ENCODE results near the gene NEK4.

NEK4 gene

GRCh38 chr3:52790337-52790736 is 19.6 kb upstream of the NEK4 start:
- no peak overlapping the region for H3K4me3 ChIP-seq (ENCODE audit: low read depth, low read length)
- DNase-seq (ENCODE audit: low read depth), result no peak
- TF ChIP-seq, protein P1, sequence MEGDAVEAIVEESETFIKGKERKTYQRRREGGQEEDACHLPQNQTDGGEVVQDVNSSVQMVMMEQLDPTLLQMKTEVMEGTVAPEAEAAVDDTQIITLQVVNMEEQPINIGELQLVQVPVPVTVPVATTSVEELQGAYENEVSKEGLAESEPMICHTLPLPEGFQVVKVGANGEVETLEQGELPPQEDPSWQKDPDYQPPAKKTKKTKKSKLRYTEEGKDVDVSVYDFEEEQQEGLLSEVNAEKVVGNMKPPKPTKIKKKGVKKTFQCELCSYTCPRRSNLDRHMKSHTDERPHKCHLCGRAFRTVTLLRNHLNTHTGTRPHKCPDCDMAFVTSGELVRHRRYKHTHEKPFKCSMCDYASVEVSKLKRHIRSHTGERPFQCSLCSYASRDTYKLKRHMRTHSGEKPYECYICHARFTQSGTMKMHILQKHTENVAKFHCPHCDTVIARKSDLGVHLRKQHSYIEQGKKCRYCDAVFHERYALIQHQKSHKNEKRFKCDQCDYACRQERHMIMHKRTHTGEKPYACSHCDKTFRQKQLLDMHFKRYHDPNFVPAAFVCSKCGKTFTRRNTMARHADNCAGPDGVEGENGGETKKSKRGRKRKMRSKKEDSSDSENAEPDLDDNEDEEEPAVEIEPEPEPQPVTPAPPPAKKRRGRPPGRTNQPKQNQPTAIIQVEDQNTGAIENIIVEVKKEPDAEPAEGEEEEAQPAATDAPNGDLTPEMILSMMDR (IDR thresholded peaks at IDR 0.05; ENCODE audit: low read depth, low read length, missing control alignments), result no peak

GRCh38 chr3:52789746-52790040 is 19.0 kb upstream of the NEK4 start:
- TF ChIP-seq, protein P1 (IDR thresholded peaks at IDR 0.05; ENCODE audit: low read depth, low read length, missing control alignments), result no peak
- H3K4me3 ChIP-seq (ENCODE audit: low read depth, low read length), result no peak overlapping the region
- DNase-seq (ENCODE audit: low read depth), result no peak

DNA sequence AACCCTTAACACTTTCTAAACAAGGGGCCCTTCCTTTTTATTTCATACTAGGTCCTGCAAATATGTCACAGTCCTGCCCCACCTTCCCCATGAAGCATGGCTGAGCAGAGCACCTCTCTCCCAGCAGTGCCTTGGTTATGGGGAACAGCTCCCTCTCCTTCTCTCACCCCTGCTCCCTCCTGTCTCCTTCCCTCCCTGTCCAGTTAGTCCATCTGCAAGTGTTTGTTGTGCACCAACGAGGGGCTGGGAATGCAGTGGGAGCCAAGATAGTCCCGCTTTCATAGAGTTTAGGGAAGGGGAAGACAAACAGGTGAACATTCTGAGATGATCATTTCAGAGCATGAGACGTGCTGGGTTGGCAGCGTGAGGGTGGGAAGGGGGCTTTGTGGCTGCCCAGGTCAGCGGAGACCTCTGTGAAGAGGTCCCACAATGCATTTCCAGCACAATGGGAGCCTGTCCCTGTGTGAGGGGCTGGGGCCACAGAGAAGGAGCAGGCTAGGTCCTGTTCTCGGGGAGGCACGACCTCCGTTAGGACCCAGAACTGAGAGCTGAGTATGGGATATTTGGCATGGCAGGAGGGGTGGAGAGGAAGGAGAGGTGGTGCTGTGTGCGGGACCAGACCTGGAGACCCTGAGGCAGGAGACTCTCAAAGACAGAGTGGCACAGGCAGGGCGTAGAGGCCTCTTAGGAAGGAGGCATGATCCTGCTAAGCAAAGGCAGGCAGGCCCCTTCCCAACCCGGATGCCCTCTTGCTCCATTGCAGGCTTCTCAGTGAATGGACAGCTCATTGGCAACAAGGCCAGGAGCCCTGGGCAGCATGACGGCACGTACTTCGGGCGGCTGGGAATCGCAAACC is 18.4 kb upstream of the NEK4 start:
- DNase-seq (ENCODE audit: low read depth), result no peak
- TF ChIP-seq, protein P1 (IDR thresholded peaks at IDR 0.05; ENCODE audit: low read depth, low read length, missing control alignments), result no peak
- no peak overlapping the region for H3K4me3 ChIP-seq (ENCODE audit: low read depth, low read length)

- no peak for DNase-seq (ENCODE audit: low read depth)
- TF ChIP-seq, protein P1 (IDR thresholded peaks at IDR 0.05; ENCODE audit: low read depth, low read length, missing control alignments), result no peak
- no peak overlapping the region for H3K4me3 ChIP-seq (ENCODE audit: low read depth, low read length)
Observed at GRCh38 chr3:52787672-52788625, 17.2 kb upstream of the NEK4 start.

GRCh38 chr3:52787246-52787645 is 16.5 kb upstream of the NEK4 start:
- no peak for DNase-seq (ENCODE audit: low read depth)
- H3K4me3 ChIP-seq (ENCODE audit: low read depth, low read length), result no peak overlapping the region
- TF ChIP-seq, protein P1 (IDR thresholded peaks at IDR 0.05; ENCODE audit: low read depth, low read length, missing control alignments), result no peak

- TF ChIP-seq, protein P1 (IDR thresholded peaks at IDR 0.05; ENCODE audit: low read depth, low read length, missing control alignments), result no peak
- no peak overlapping the region for H3K4me3 ChIP-seq (ENCODE audit: low read depth, low read length)
- no peak for DNase-seq (ENCODE audit: low read depth)
Observed at GRCh38 chr3:52786330-52787215, 15.8 kb upstream of the NEK4 start.

All from GM12864 (cell line).